ENCODE measurements around the gene PIK3R4.

The PIK3R4 gene

DNA sequence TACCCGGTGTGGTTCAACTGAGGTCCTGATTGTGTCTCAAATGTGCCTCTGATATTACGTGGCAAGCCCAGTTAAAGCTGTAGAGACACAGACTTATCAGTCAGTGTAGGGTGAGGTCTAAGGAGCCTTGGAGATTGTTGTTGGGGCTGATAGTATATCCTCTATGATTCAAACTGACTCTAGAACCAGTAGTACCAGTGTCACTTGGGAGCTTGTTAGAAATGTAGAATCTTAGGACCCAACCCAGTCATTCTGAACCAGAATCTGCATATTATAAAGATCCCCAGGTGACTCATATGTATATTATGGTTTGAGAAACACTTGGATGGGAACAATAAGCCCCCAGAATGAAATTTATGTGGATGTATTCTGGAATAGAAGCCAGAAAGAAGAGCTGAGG, 83.5 kb downstream of the PIK3R4 start:
- no peak overlapping the region for H3K4me3 ChIP-seq (replicated peaks; ENCODE audit: low read depth, low read length)
- TF ChIP-seq, protein P1, sequence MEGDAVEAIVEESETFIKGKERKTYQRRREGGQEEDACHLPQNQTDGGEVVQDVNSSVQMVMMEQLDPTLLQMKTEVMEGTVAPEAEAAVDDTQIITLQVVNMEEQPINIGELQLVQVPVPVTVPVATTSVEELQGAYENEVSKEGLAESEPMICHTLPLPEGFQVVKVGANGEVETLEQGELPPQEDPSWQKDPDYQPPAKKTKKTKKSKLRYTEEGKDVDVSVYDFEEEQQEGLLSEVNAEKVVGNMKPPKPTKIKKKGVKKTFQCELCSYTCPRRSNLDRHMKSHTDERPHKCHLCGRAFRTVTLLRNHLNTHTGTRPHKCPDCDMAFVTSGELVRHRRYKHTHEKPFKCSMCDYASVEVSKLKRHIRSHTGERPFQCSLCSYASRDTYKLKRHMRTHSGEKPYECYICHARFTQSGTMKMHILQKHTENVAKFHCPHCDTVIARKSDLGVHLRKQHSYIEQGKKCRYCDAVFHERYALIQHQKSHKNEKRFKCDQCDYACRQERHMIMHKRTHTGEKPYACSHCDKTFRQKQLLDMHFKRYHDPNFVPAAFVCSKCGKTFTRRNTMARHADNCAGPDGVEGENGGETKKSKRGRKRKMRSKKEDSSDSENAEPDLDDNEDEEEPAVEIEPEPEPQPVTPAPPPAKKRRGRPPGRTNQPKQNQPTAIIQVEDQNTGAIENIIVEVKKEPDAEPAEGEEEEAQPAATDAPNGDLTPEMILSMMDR (IDR thresholded peaks at IDR 0.05; ENCODE audit: low read depth, low read length, missing control alignments): no peak
- DNase-seq (ENCODE audit: extremely low read depth, low read depth): no peak

- no peak overlapping the region for H3K4me3 ChIP-seq (replicated peaks; ENCODE audit: low read depth, low read length)
- TF ChIP-seq, protein P1 (IDR thresholded peaks at IDR 0.05; ENCODE audit: low read depth, low read length, missing control alignments): no peak
- no peak for DNase-seq (ENCODE audit: extremely low read depth, low read depth)
Observed at GRCh38 chr3:130662501-130662996, 84.1 kb downstream of the PIK3R4 start.

- no peak overlapping the region for H3K4me3 ChIP-seq (replicated peaks; ENCODE audit: low read depth, low read length)
- DNase-seq (ENCODE audit: extremely low read depth, low read depth): no peak
- TF ChIP-seq, protein P1 (IDR thresholded peaks at IDR 0.05; ENCODE audit: low read depth, low read length, missing control alignments): no peak
Observed at GRCh38 chr3:130661140-130661891, 85.3 kb downstream of the PIK3R4 start.

GRCh38 chr3:130659911-130660310, 86.7 kb downstream of the PIK3R4 start:
- no peak for DNase-seq (ENCODE audit: extremely low read depth, low read depth)
- H3K4me3 ChIP-seq (replicated peaks; ENCODE audit: low read depth, low read length): no peak overlapping the region
- TF ChIP-seq, protein P1 (IDR thresholded peaks at IDR 0.05; ENCODE audit: low read depth, low read length, missing control alignments): no peak

DNA sequence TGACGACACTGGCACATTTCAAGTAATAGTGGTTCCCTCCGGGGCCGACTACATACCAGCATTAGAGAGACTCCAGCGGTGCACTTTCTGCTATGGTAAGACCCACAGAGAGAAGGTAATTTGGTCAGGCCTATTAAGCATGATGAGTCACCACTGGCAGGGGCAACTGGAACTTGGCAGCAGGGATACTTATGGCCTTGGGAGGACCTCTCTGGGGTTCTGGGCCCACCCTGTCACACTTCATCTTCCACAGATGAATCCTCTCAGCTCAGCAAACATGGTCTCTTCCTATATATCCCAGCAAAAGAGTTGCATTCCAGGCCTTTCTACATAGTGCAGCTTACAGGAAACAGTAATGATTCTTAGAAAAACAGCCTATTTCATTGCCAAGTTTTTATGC, 88.0 kb downstream of the PIK3R4 start:
- no peak overlapping the region for H3K4me3 ChIP-seq (replicated peaks; ENCODE audit: low read depth, low read length)
- DNase-seq (ENCODE audit: extremely low read depth, low read depth): peak; percentile 17
- TF ChIP-seq, protein P1 (IDR thresholded peaks at IDR 0.05; ENCODE audit: low read depth, low read length, missing control alignments): no peak

- DNase-seq (ENCODE audit: extremely low read depth, low read depth): no peak
- TF ChIP-seq, protein P1 (IDR thresholded peaks at IDR 0.05; ENCODE audit: low read depth, low read length, missing control alignments): no peak
- H3K4me3 ChIP-seq (replicated peaks; ENCODE audit: low read depth, low read length): no peak overlapping the region
Observed at GRCh38 chr3:130656627-130657026, 90.0 kb downstream of the PIK3R4 start.

Measured in HFF-Myc (cell line).